H9 (cell line): ENCODE data around the gene DHH. TPM values are rescaled to one million over a fixed set of nuclear protein-coding genes. Genes with fewer than 3 reads are reported as not detected.

Experiments
- DNase-seq: peaks from one replicate; pipeline ENCODE4 v3.0.0-alpha.2; 2017
- H2AFZ ChIP-seq: one replicate; pipeline ENCODE4 v1.6.1; 2013; ENCODE audit warnings: mild to moderate bottlenecking, low read length, control low read depth, moderate library complexity
- H2AK5ac ChIP-seq: 2 replicates; pipeline ENCODE4 v1.6.1; 2013; ENCODE audit warnings: low read length, control low read depth, mixed read lengths; ENCODE audit not compliant: insufficient read length
- H2BK120ac ChIP-seq: one replicate; pipeline ENCODE4 v1.6.1; 2013; ENCODE audit warnings: low read depth, mild to moderate bottlenecking, low read length, control low read depth, inconsistent platforms; ENCODE audit not compliant: poor library complexity, severe bottlenecking
- H2BK12ac ChIP-seq: 2 replicates; pipeline ENCODE4 v1.6.1; 2013; ENCODE audit warnings: low read length, control low read depth, mixed read lengths, low read depth; ENCODE audit not compliant: insufficient read length
- H2BK15ac ChIP-seq: 2 replicates; pipeline ENCODE4 v1.6.1; 2013; ENCODE audit warnings: low read depth, low read length, control low read depth
- H2BK20ac ChIP-seq: one replicate; pipeline ENCODE4 v1.6.1; 2013; ENCODE audit warnings: low read depth, mild to moderate bottlenecking, low read length, control low read depth, inconsistent platforms; ENCODE audit not compliant: poor library complexity, severe bottlenecking
- H2BK5ac ChIP-seq: 2 replicates; pipeline ENCODE4 v1.6.1; 2013; ENCODE audit warnings: low read length, control low read depth, mixed read lengths; ENCODE audit not compliant: insufficient read length
- H3K14ac ChIP-seq: 2 replicates; pipeline ENCODE4 v1.6.1; 2013; ENCODE audit warnings: low read length, control low read depth; ENCODE audit not compliant: insufficient read depth
- H3K18ac ChIP-seq: 2 replicates; pipeline ENCODE4 v1.6.1; 2013; ENCODE audit warnings: low read depth, mild to moderate bottlenecking, mixed read lengths, low read length, control low read depth; ENCODE audit not compliant: insufficient read length
- H3K23ac ChIP-seq: 2 replicates; pipeline ENCODE4 v1.6.1; 2013; ENCODE audit warnings: low read length, control low read depth, mixed read lengths, low read depth; ENCODE audit not compliant: insufficient read length
- H3K23me2 ChIP-seq: 2 replicates; pipeline ENCODE4 v1.6.1; 2013; ENCODE audit warnings: low read depth, mild to moderate bottlenecking, mixed read lengths, low read length, control low read depth; ENCODE audit not compliant: insufficient read length, poor library complexity, severe bottlenecking
- H3K27ac ChIP-seq: 2 replicates; pipeline ENCODE4 v1.5.1; 2013; ENCODE audit warnings: low read length, control low read depth, mixed read lengths, low read depth; ENCODE audit not compliant: insufficient read length
- H3K27me3 ChIP-seq: 2 replicates; pipeline ENCODE4 v1.6.1; 2013; ENCODE audit warnings: low read length, control low read depth, inconsistent platforms; ENCODE audit not compliant: insufficient read depth
- H3K4ac ChIP-seq: 2 replicates; pipeline ENCODE4 v1.6.1; 2013; ENCODE audit warnings: low read depth, mild to moderate bottlenecking, control low read depth, inconsistent platforms, low read length, moderate library complexity
- H3K4me1 ChIP-seq: 2 replicates; pipeline ENCODE4 v1.6.1; 2013; ENCODE audit warnings: low read length, control low read depth, inconsistent platforms; ENCODE audit not compliant: insufficient read depth
- H3K4me2 ChIP-seq: 2 replicates; pipeline ENCODE4 v1.6.1; 2013; ENCODE audit warnings: low read length, control low read depth, mixed read lengths; ENCODE audit not compliant: insufficient read length, insufficient read depth
- H3K56ac ChIP-seq: 2 replicates; pipeline ENCODE4 v1.6.1; 2013; ENCODE audit warnings: low read depth, mild to moderate bottlenecking, mixed read lengths, low read length, control low read depth; ENCODE audit not compliant: insufficient read length
- H3K79me1 ChIP-seq: 2 replicates; pipeline ENCODE4 v1.6.1; 2013; ENCODE audit warnings: low read depth, mild to moderate bottlenecking, moderate library complexity, low read length, control low read depth, inconsistent platforms; ENCODE audit not compliant: insufficient read depth, poor library complexity, severe bottlenecking
- H3K79me2 ChIP-seq: 2 replicates; pipeline ENCODE4 v1.6.1; 2013; ENCODE audit warnings: low read length, control low read depth, inconsistent platforms; ENCODE audit not compliant: insufficient read depth
- H3K9ac ChIP-seq: 2 replicates; pipeline ENCODE4 v1.6.1; 2013; ENCODE audit warnings: low read length, control low read depth, mixed read lengths; ENCODE audit not compliant: insufficient read length; ENCODE audit errors: extremely low read depth
- H3K9me3 ChIP-seq: one replicate; pipeline ENCODE4 v1.6.1; 2013; ENCODE audit warnings: low read depth, low read length, inconsistent platforms; ENCODE audit not compliant: control insufficient read depth
- H3T11ph ChIP-seq: one replicate; pipeline ENCODE4 v1.6.1; 2013; ENCODE audit warnings: mild to moderate bottlenecking, low read length, control low read depth, inconsistent platforms
- H4K20me1 ChIP-seq: one replicate; pipeline ENCODE4 v1.6.1; 2013; ENCODE audit not compliant: control insufficient read depth, insufficient read length, insufficient read depth
- H4K5ac ChIP-seq: 2 replicates; pipeline ENCODE4 v1.6.1; 2013; ENCODE audit warnings: low read depth, mild to moderate bottlenecking, mixed read lengths, low read length, control low read depth; ENCODE audit not compliant: insufficient read length
- H4K8ac ChIP-seq: replicated peaks from 2 replicates; pipeline ENCODE4 v1.6.1; 2013; ENCODE audit warnings: low read length, control low read depth, mixed read lengths, low read depth; ENCODE audit not compliant: insufficient read length
- H4K91ac ChIP-seq: 2 replicates; pipeline ENCODE4 v1.6.1; 2013; ENCODE audit warnings: low read depth, mild to moderate bottlenecking, moderate library complexity, mixed read lengths, low read length, control low read depth; ENCODE audit not compliant: insufficient read length
- H3K27ac Mint-ChIP-seq, 3 experiments: 2 replicates in 2 of 3; 3 replicates in 1 of 3; pipeline ENCODE4 v1.8.0; 2020 to 2021; ENCODE audit warnings: mixed read lengths in 3 of 3, mild to moderate bottlenecking in 1 of 3, moderate library complexity in 1 of 3
- H3K27me3 Mint-ChIP-seq: 2 replicates; pipeline ENCODE4 v1.8.0; 2021; ENCODE audit warnings: low read depth, mild to moderate bottlenecking, moderate library complexity, mixed read lengths
- H3K36me3 Mint-ChIP-seq, 3 experiments: 2 replicates in 2 of 3; 3 replicates in 1 of 3; pipeline ENCODE4 v1.8.0; 2020 to 2021; ENCODE audit warnings: low read depth in 3 of 3, mixed read lengths in 3 of 3; ENCODE audit not compliant: insufficient read depth in 1 of 3
- H3K4me1 Mint-ChIP-seq, 2 experiments: 2 replicates each; pipeline ENCODE4 v1.8.0; 2020; ENCODE audit warnings: mixed read lengths in 2 of 2
- H3K4me3 Mint-ChIP-seq, 2 experiments: 2 replicates in 1 of 2; 3 replicates in 1 of 2; pipeline ENCODE4 v1.8.0; 2020 to 2021; ENCODE audit warnings: mild to moderate bottlenecking in 2 of 2, mixed read lengths in 2 of 2, moderate library complexity in 1 of 2
- H3K9me3 Mint-ChIP-seq, 2 experiments: 2 replicates in 1 of 2; 3 replicates in 1 of 2; pipeline ENCODE4 v1.8.0; 2020; ENCODE audit warnings: mild to moderate bottlenecking in 2 of 2, mixed read lengths in 2 of 2, moderate library complexity in 1 of 2
- WGBS: extraction: QIAGEN DNeasy Blood & Tissue Kit; methylation state at CpG from one replicate; pipeline ENCODE4 v1.1.7; 2013; ENCODE audit warnings: missing lambda C conversion rate, low lambda C conversion rate, mixed read lengths; ENCODE audit not compliant: insufficient read length; ENCODE audit errors: extremely low coverage; 5-methylcytosine and 5-hydroxymethylcytosine counted together
- total RNA-seq: library from RNA; stranded (reverse); gene quantifications from 2 replicates; pipeline ENCODE4 v1.2.1, GENCODE V29; 2021
- TF ChIP-seq, protein P1 (sequence below): fragments of 200-600 bp; sonication (generic); conservative IDR thresholded peaks from 3 replicates; pipeline ENCODE4 v1.8.0; 2021; ENCODE audit warnings: antibody characterized with exemption, mild to moderate bottlenecking

DHH gene
- total RNA-seq, 1 experiment from 2014 or later = 0.20 TPM

DNA sequence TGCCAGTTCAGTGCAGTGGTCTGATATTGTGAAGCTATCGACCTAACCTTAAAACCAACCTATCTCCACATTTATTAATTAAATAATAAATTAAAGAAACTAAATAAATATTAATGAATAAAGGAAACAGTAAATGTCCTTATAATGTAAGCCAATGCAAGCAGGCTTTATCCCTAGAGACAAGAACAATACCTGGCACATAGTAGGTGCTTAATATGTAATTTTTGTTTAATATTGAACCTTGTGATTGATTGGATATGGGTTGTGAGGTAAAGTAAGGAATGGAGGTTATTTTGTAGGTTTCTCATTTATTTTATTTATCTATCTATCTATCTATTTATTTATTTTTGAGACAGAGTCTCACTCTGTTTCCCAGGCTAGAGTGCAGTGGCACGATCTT is 44.4 kb upstream of the DHH start:
- WGBS = no CpG with 5 or more reads among the region's 2 CpGs
- Histone ChIP-seq H2BK15ac (no peak overlapping the region), H3K4ac (no peak overlapping the region), H3K27ac (no peak overlapping the region), H4K91ac (no peak overlapping the region), H4K8ac (no peak overlapping the region), H3K18ac (no peak overlapping the region), H3K9ac (no peak overlapping the region), H2BK12ac (no peak overlapping the region), H3K4me2 (no peak overlapping the region), H3K9me3 (no peaks in the 10 kb centered on the region), H2BK120ac (no peak overlapping the region), H2AFZ (no peak overlapping the region), H2AK5ac (no peak overlapping the region), H3K23me2 (no peaks in the 10 kb centered on the region), H4K20me1 (no peaks in the 10 kb centered on the region), H3T11ph (no peak overlapping the region), H3K14ac (no peak overlapping the region), H3K4me1 (no peaks in the 10 kb centered on the region), H3K27me3 (no peaks in the 10 kb centered on the region), H2BK20ac (no peak overlapping the region), H4K5ac (no peak overlapping the region), H3K79me1 (no peaks in the 10 kb centered on the region), H2BK5ac (no peak overlapping the region), H3K23ac (no peak overlapping the region), H3K56ac (no peak overlapping the region), H3K79me2 (no peaks in the 10 kb centered on the region)
- Mint-ChIP-seq H3K4me1 (peaks cover 0 to 4% of the 10 kb centered on the region in 2 experiments; a peak in 1 of 4 replicates), H3K36me3 (peaks cover 0 to 1% (median under 1%) of the 10 kb centered on the region in 3 experiments; a peak in 2 of 7 replicates), H3K9me3 (0 out of 5 replicates have a peak, but pooled peaks cover 0 to under 1% of the 10 kb centered on the region in 2 experiments), H3K27ac (no peak overlapping the region), H3K4me3 (no peak overlapping the region), H3K27me3 (no peaks in the 10 kb centered on the region)
- TF ChIP-seq, protein P1, sequence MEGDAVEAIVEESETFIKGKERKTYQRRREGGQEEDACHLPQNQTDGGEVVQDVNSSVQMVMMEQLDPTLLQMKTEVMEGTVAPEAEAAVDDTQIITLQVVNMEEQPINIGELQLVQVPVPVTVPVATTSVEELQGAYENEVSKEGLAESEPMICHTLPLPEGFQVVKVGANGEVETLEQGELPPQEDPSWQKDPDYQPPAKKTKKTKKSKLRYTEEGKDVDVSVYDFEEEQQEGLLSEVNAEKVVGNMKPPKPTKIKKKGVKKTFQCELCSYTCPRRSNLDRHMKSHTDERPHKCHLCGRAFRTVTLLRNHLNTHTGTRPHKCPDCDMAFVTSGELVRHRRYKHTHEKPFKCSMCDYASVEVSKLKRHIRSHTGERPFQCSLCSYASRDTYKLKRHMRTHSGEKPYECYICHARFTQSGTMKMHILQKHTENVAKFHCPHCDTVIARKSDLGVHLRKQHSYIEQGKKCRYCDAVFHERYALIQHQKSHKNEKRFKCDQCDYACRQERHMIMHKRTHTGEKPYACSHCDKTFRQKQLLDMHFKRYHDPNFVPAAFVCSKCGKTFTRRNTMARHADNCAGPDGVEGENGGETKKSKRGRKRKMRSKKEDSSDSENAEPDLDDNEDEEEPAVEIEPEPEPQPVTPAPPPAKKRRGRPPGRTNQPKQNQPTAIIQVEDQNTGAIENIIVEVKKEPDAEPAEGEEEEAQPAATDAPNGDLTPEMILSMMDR = no peak
- DNase-seq = no peak
